Dedifferentiated amniotic fluid mesenchymal stem cell (primary cell): ENCODE results near the gene NRP2.

Experiments used
- DNase-seq: peaks from one replicate; pipeline ENCODE4 v3.0.0-alpha.2; 2016; ENCODE audit errors: extremely low spot score

Gene NRP2

GRCh38 chr2:205771666-205772065 lies 89.4 kb downstream of the NRP2 start:
- DNase-seq = no peak

GRCh38 chr2:205772983-205773382 lies 90.7 kb downstream of the NRP2 start:
- no peak for DNase-seq

GRCh38 chr2:205773989-205774388 lies 91.7 kb downstream of the NRP2 start:
- no peak for DNase-seq

- no peak for DNase-seq
These were observed 93.0 kb downstream of the NRP2 start for GRCh38 chr2:205775097-205775877.

- DNase-seq = no peak
These were observed 93.8 kb downstream of the NRP2 start for GRCh38 chr2:205776139-205776538.

- no peak for DNase-seq
These were observed 94.4 kb downstream of the NRP2 start for GRCh38 chr2:205776720-205777119.

GRCh38 chr2:205778356-205778755 lies 96.1 kb downstream of the NRP2 start:
- DNase-seq = no peak

- DNase-seq = no peak
These were observed 98.3 kb downstream of the NRP2 start for GRCh38 chr2:205780645-205781044.

GRCh38 chr2:205781244-205781931 lies 99.1 kb downstream of the NRP2 start:
- DNase-seq = no peak

GRCh38 chr2:205782941-205783340 lies 100.6 kb downstream of the NRP2 start:
- no peak for DNase-seq

- no peak for DNase-seq
These were observed 101.7 kb downstream of the NRP2 start for GRCh38 chr2:205783872-205784499.

GRCh38 chr2:205785507-205786260 lies 103.4 kb downstream of the NRP2 start:
- no peak for DNase-seq

GRCh38 chr2:205786976-205787375 lies 104.7 kb downstream of the NRP2 start:
- DNase-seq = no peak

- no peak for DNase-seq
These were observed 105.5 kb downstream of the NRP2 start for GRCh38 chr2:205787761-205788160.

- DNase-seq = no peak
These were observed 107.6 kb downstream of the NRP2 start for GRCh38 chr2:205789906-205790305.

- DNase-seq = no peak
These were observed 110.6 kb downstream of the NRP2 start for GRCh38 chr2:205792908-205793307.

- DNase-seq = no peak
These were observed 114.6 kb downstream of the NRP2 start for GRCh38 chr2:205796805-205797313.

- DNase-seq = no peak
These were observed 115.6 kb downstream of the NRP2 start for GRCh38 chr2:205797866-205798265.

- no peak for DNase-seq
These were observed 117.9 kb downstream of the NRP2 start for GRCh38 chr2:205800224-205800623.

GRCh38 chr2:205800773-205801172 lies 118.5 kb downstream of the NRP2 start:
- DNase-seq = no peak

- DNase-seq = no peak
These were observed 119.8 kb downstream of the NRP2 start for GRCh38 chr2:205802065-205802464.

- DNase-seq = no peak
These were observed 120.6 kb downstream of the NRP2 start for GRCh38 chr2:205802941-205803340.
